ENCODE data around the gene RNF146.

DNA sequence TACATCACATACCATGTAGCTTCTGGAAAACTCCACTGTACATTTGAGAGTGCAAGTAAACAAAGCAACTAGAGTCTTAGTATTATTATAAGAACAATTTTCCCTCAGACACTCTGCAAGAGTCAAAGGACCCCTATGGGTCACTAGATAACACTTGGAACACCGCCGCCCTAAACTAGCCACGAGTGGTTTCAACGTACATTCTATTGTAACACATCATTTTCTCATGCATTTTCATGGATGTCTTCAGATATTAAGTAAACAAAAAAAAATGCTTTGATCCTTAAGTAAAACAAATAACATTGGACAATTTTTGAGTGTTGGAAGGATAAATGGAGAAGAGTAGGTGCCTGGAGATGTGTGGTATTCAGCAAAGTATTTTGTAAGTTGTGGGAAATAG lies 3.2 kb upstream of the RNF146 start:
- TF ChIP-seq POLR2AphosphoS5 (IDR thresholded peaks at IDR 0.05; ENCODE audit: low read depth) (no peak), EZH2 (IDR thresholded peaks at IDR 0.05; ENCODE audit: low read depth, unreplicated experiment) (no peak), JUNB (IDR thresholded peaks at IDR 0.05; ENCODE audit: unreplicated experiment) (no peak), EZH2phosphoT487 (IDR thresholded peaks at IDR 0.05; ENCODE audit: unreplicated experiment) (no peak)
- TF ChIP-seq, protein P1, sequence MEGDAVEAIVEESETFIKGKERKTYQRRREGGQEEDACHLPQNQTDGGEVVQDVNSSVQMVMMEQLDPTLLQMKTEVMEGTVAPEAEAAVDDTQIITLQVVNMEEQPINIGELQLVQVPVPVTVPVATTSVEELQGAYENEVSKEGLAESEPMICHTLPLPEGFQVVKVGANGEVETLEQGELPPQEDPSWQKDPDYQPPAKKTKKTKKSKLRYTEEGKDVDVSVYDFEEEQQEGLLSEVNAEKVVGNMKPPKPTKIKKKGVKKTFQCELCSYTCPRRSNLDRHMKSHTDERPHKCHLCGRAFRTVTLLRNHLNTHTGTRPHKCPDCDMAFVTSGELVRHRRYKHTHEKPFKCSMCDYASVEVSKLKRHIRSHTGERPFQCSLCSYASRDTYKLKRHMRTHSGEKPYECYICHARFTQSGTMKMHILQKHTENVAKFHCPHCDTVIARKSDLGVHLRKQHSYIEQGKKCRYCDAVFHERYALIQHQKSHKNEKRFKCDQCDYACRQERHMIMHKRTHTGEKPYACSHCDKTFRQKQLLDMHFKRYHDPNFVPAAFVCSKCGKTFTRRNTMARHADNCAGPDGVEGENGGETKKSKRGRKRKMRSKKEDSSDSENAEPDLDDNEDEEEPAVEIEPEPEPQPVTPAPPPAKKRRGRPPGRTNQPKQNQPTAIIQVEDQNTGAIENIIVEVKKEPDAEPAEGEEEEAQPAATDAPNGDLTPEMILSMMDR (conservative IDR thresholded peaks at IDR 0.05; ENCODE audit: low read depth in 2 of 2): no peak
